GM19324 (cell line): ENCODE measurements around the gene TMED10.

Experiments used
- ATAC-seq: cut with Tn5 transposase; IDR thresholded peaks from one replicate; pipeline ENCODE4 v1.9.1; 2021; ENCODE audit warnings: mild to moderate bottlenecking, moderate library complexity; ENCODE audit not compliant: unreplicated experiment, low FRiP score

TMED10 gene

GRCh38 chr14:75094896-75095295 is 81.5 kb downstream of the TMED10 start:
- ATAC-seq, result no peak

DNA sequence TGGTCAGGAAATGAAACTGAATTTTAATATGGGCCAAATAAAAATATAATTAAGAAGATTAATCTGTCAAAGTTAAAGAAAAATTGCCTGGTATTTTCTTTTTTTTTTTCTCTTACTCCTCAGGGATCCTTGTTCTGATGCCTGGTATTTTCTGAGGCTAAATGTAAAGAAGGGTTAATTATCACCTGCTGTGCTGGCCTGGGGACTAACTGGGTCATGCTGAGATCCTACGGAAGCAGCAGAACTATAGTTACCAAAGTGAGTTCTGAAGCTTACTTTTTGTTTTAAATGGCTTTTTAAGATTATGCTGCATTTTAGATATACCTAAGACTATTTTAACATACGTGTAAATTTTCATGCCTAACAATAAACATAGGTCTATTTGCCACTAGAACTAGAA is 83.7 kb downstream of the TMED10 start:
- no peak for ATAC-seq

DNA sequence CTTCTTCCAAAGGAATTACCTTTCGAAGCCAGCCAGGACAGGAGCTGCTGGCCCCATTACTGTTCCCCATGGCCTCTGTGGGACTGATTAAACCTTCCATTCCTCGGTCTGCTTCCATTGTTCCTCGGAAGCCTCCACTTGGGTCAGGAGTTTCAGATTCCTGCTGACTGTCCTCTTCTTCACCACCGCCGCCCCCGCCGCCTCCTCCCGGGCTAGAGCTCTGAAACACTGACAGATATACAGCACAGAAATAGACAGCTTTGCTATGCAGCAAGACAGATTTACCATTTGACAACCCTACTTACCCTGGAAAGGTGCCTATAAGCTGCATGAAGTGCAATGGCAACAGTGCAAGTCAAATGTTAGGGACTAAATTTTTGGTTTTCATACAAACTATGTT is 85.2 kb downstream of the TMED10 start:
- ATAC-seq, result no peak

DNA sequence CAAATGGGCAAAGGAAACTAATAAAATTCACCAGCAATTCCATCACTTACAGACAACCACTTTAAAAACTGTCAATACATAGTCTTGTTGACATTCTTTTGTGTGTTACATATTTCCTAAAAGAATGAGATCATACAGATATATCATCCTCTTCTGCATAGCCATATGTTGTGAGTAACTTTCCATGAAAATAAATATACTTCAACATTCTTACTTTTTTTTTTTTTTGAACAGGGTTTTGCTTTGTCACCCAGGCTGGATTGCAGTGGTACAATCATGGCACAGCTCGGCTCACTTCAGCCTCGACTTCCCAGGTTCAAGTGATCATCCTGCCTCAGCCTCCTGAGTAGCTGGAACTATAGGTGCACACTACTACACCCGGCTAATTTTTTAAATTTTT is 86.1 kb downstream of the TMED10 start:
- ATAC-seq, result no peak

DNA sequence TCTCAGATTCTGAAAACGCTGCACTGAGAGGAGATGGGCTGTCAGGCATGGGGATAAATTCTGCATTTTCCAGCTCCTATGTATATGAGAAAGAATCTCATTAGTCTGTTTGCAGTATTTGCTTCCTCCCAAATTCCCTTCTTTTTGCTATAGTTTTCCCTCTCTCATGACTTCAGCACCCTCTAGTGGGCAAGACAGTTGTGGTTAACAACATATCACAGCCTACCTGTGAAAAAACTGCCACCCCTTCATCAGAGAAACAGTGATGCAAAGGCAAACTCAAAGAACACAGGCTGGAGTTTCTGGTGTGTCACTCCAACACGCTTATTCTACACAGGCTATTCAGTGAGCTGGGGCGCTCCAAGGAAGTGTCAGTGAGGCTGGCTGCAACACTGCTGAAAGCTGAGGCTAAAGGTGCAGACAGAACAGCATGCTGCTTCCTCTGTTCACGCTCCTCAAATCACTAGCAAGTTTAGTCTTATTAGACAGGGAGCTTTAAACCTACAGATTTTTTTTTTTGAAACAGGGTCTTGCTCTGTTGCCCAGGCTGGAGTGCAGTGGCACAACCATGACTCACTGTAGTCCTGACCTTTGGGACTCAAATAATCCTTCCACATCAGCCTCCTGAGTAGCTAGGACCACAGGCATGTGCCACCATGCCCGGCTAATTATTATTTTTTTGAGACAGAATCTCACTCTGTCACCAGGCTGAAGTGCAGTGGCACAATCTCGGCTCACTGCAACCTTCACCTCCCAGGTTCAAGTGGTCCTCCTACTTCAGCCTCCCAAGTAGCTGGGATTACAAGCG is 87.6 kb downstream of the TMED10 start:
- no peak for ATAC-seq

- no peak for ATAC-seq
These were observed 88.3 kb downstream of the TMED10 start for GRCh38 chr14:75088153-75088552.

DNA sequence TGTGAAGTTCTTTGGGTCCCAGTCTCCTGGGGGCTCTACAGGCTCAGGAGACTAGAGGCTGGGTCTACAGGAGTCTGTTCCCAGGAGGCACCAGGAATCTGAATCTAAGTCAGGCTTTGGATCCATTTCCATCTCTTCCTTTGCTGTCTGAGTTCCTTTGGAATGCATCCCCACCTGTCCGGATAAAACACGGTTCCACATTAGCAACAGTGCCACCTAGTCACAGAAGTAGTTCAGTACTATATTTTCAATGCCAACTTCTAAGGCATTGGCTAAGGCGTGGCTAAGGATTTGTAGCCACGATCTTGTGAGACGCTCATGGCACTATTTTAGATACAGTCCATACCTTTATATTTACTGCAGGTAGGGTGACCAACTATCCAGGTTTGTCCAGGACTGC is 91.9 kb downstream of the TMED10 start:
- ATAC-seq, result no peak

DNA sequence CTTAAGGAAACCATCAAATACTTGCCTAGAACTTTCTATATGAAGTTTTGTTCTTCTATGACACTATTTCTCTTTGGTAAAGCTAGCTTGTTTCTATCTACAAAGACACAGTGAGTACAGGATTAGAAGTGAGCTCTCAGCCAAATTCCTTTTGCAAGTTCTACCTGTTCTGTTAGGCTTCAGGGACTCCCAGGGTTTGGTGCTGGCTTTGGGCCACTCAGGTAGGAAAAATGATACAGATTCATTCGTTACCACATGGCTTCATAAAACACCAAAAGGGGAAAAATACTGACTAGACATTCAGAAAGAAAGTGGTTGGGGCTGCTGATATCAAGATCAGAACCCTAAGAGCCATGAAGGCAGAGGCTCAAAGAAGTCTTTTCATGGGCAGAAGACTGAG is 93.1 kb downstream of the TMED10 start:
- no peak for ATAC-seq

DNA sequence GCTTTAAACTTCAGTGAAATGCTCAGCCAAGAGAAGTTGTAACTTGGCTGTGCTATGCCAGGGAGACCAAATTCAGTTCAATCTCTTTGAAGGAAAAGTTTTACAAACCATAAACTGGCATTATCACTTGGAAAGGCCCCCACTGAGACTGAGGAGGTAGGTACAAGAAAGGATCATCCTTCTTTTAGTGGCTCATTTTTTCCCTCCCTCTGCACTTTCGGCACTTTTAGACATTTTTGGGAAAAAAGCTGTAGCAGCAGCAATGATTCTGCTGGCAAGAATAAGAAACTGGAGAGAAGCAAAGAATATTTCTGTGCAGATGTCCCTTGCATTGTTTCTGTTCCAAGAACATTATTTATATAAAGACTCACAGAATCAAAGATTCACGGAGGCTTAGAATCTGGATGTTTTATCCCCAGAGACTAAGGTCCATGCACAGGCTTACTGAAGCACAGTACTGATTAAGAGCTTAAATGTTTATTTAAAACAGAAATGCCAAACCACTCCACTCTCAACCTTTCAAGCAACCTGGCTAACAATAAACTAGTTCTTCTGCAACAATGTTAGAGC is 94.7 kb downstream of the TMED10 start:
- ATAC-seq, result no peak
